OCI-LY1 (cell line): ENCODE measurements around the gene SQSTM1.
A peak's percentile ranks its signal among the peaks of the same experiment; 100 is the strongest.

Experiments
- H2AFZ ChIP-seq: fragments of 200-600 bp; sonication (generic), shearing (Covaris generic); 2 replicates; pipeline ENCODE4 v1.6.0; 2014; ENCODE audit warnings: antibody characterized with exemption, mild to moderate bottlenecking, low read length
- H3F3A ChIP-seq: fragments of 200-600 bp; sonication (generic), shearing (Covaris generic); 2 replicates; pipeline ENCODE4 v1.6.0; 2014; ENCODE audit warnings: mild to moderate bottlenecking, antibody characterized with exemption, low read length, moderate library complexity; ENCODE audit not compliant: insufficient read depth
- H3K27ac ChIP-seq: fragments of 200-600 bp; sonication (generic); 2 replicates; pipeline ENCODE4 v1.5.1; 2014; ENCODE audit warnings: low read length, mixed run types, mild to moderate bottlenecking, low read depth; ENCODE audit not compliant: poor library complexity, severe bottlenecking
- H3K27me3 ChIP-seq: fragments of 200-600 bp; sonication (generic); 2 replicates; pipeline ENCODE4 v1.6.0; 2014; ENCODE audit warnings: antibody characterized with exemption, mild to moderate bottlenecking, low read length, moderate library complexity; ENCODE audit not compliant: insufficient read depth
- H3K36me3 ChIP-seq: fragments of 200-600 bp; sonication (generic); 2 replicates; pipeline ENCODE4 v1.6.1; 2014; ENCODE audit warnings: mild to moderate bottlenecking, antibody characterized with exemption, low read length, moderate library complexity, mixed read lengths; ENCODE audit not compliant: insufficient read depth
- H3K4me1 ChIP-seq: fragments of 200-600 bp; sonication (generic); 2 replicates; pipeline ENCODE4 v1.5.1; 2014; ENCODE audit warnings: mild to moderate bottlenecking, low read length, moderate library complexity; ENCODE audit not compliant: insufficient read depth, severe bottlenecking
- H3K4me2 ChIP-seq: fragments of 200-600 bp; sonication (generic), shearing (Covaris generic); 2 replicates; pipeline ENCODE4 v1.6.1; 2014; ENCODE audit warnings: low read length
- H3K4me3 ChIP-seq: fragments of 200-600 bp; sonication (generic); 2 replicates; pipeline ENCODE4 v1.5.1; 2014; ENCODE audit warnings: low read length, low read depth, mild to moderate bottlenecking, mixed read lengths; ENCODE audit not compliant: poor library complexity, severe bottlenecking
- H3K79me2 ChIP-seq: fragments of 200-600 bp; shearing (Covaris generic); 2 replicates; pipeline ENCODE4 v1.6.1; 2016; ENCODE audit warnings: mixed run types, low read length, mixed read lengths; ENCODE audit not compliant: insufficient read depth
- H3K9ac ChIP-seq: fragments of 200-600 bp; sonication (generic), shearing (Covaris generic); 2 replicates; pipeline ENCODE4 v1.6.1; 2014; ENCODE audit warnings: mild to moderate bottlenecking, low read length, mixed read lengths
- H3K9me2 ChIP-seq: fragments of 200-600 bp; sonication (generic), shearing (Covaris generic); 2 replicates; pipeline ENCODE4 v1.6.1; 2014; ENCODE audit warnings: low read depth, mild to moderate bottlenecking, low read length, mixed read lengths
- H3K9me3 ChIP-seq: fragments of 200-600 bp; shearing (Covaris generic); 2 replicates; pipeline ENCODE4 v1.6.1; 2014; ENCODE audit warnings: low read length, mixed read lengths
- H4K20me1 ChIP-seq: fragments of 200-600 bp; sonication (generic), shearing (Covaris generic); 2 replicates; pipeline ENCODE4 v1.6.0; 2016; ENCODE audit warnings: mild to moderate bottlenecking, low read length; ENCODE audit not compliant: insufficient read depth
- CTCF ChIP-seq: fragments of 200-600 bp; sonication (generic), shearing (Covaris generic); IDR thresholded peaks from 2 replicates; pipeline ENCODE4 v1.5.1; 2017; ENCODE audit warnings: mild to moderate bottlenecking, antibody characterized with exemption, low read length, moderate library complexity, mixed read lengths
- EZH2 ChIP-seq: fragments of 200-600 bp; sonication (generic), shearing (Covaris generic); IDR thresholded peaks from 2 replicates; pipeline ENCODE4 v1.8.0; 2017; ENCODE audit warnings: borderline replicate concordance, mixed run types, mild to moderate bottlenecking, antibody characterized with exemption, low read length, moderate library complexity, mixed read lengths

The SQSTM1 gene

GRCh38 chr5:179866241-179867078 is 45.8 kb downstream of the SQSTM1 start:
- H3K36me3 ChIP-seq = peaks cover 67% of the 10 kb centered on the region
- H3K79me2 ChIP-seq = no peaks in the 10 kb centered on the region

GRCh38 chr5:179867079-179867465 is 46.4 kb downstream of the SQSTM1 start:
- Histone ChIP-seq H3K79me2 (no peaks in the 10 kb centered on the region), H3K4me1 (peaks cover 9% of the 10 kb centered on the region), H3K36me3 (peaks cover 65% of the 10 kb centered on the region), H3K4me3 (no peak overlapping the region), H4K20me1 (no peaks in the 10 kb centered on the region), H3K9me3 (no peaks in the 10 kb centered on the region), H3K27ac (peak overlapping the region; percentile 63), H3F3A (no peaks in the 10 kb centered on the region; the same call in 1 of the 2 replicates), H3K9me2 (no peaks in the 10 kb centered on the region), H2AFZ (no peak overlapping the region), H3K27me3 (no peaks in the 10 kb centered on the region), H3K9ac (no peak overlapping the region), H3K4me2 (no peak overlapping the region)
- no peak for TF ChIP-seq CTCF
- TF ChIP-seq EZH2 = no peak

More at GRCh38 chr5:179866241-179867078, 45.8 kb downstream of the SQSTM1 start:
- no peak overlapping the region for H3K4me2 ChIP-seq
- no peak overlapping the region for H3K4me3 ChIP-seq
- H3K9me3 ChIP-seq = no peaks in the 10 kb centered on the region
- peaks cover 9% of the 10 kb centered on the region for H3K4me1 ChIP-seq
- TF ChIP-seq CTCF = peak; percentile 50; the same call in 1 of the 2 replicates
- TF ChIP-seq EZH2 = no peak
- H3K27me3 ChIP-seq = no peaks in the 10 kb centered on the region
- H3F3A ChIP-seq = no peaks in the 10 kb centered on the region; the same call in 1 of the 2 replicates
- no peak overlapping the region for H3K9ac ChIP-seq
- no peaks in the 10 kb centered on the region for H3K9me2 ChIP-seq
- H4K20me1 ChIP-seq = no peaks in the 10 kb centered on the region
- no peak overlapping the region for H2AFZ ChIP-seq
- peak overlapping the region; percentile 63 for H3K27ac ChIP-seq

GRCh38 chr5:179867476-179867875 is 46.8 kb downstream of the SQSTM1 start:
- Histone ChIP-seq H3K4me1 (peaks cover 9% of the 10 kb centered on the region), H3K36me3 (peaks cover 65% of the 10 kb centered on the region), H3K27me3 (no peaks in the 10 kb centered on the region), H3K9ac (no peak overlapping the region), H2AFZ (no peak overlapping the region), H3K27ac (peak overlapping the region; percentile 63), H3K79me2 (no peaks in the 10 kb centered on the region), H3K4me2 (no peak overlapping the region), H3K4me3 (no peak overlapping the region), H4K20me1 (no peaks in the 10 kb centered on the region), H3K9me3 (no peaks in the 10 kb centered on the region), H3F3A (no peaks in the 10 kb centered on the region; the same call in 1 of the 2 replicates), H3K9me2 (no peaks in the 10 kb centered on the region)
- TF ChIP-seq EZH2 (no peak), CTCF (no peak)
